ENCODE data around the gene TMEM129.

The TMEM129 gene

GRCh38 chr4:1726146-1726934, 5.2 kb upstream of the TMEM129 start:
- FAIRE-seq: peak; percentile 92
- no peak for TF ChIP-seq POLR2A (IDR thresholded peaks at IDR 0.05; ENCODE audit: low read depth, low read length)
- no peak for TF ChIP-seq POLR2AphosphoS5 (IDR thresholded peaks at IDR 0.05; ENCODE audit: low read depth, low read length)
- TF ChIP-seq TAF1 (IDR thresholded peaks at IDR 0.05; ENCODE audit: borderline replicate concordance, low read depth, low read length): no peak
- DNase-seq (ENCODE audit: insufficient read length): peak; percentile 74

- DNase-seq (ENCODE audit: insufficient read length): no peak
- TF ChIP-seq POLR2AphosphoS5 (IDR thresholded peaks at IDR 0.05; ENCODE audit: low read depth, low read length): no peak
- no peak for TF ChIP-seq POLR2A (IDR thresholded peaks at IDR 0.05; ENCODE audit: low read depth, low read length)
- no peak for TF ChIP-seq TAF1 (IDR thresholded peaks at IDR 0.05; ENCODE audit: borderline replicate concordance, low read depth, low read length)
- FAIRE-seq: no peak
These were observed 4.4 kb upstream of the TMEM129 start for GRCh38 chr4:1725521-1725920.

- no peak; the same call in 1 of the 2 replicates for TF ChIP-seq POLR2AphosphoS5 (IDR thresholded peaks at IDR 0.05; ENCODE audit: low read depth, low read length)
- TF ChIP-seq TAF1 (IDR thresholded peaks at IDR 0.05; ENCODE audit: borderline replicate concordance, low read depth, low read length): no peak; the same call in 1 of the 2 replicates
- DNase-seq (ENCODE audit: insufficient read length) (no peak), FAIRE-seq (peak; percentile 73)
These were observed 2.1 kb upstream of the TMEM129 start for GRCh38 chr4:1723131-1723801.

- TF ChIP-seq TAF1 (IDR thresholded peaks at IDR 0.05; ENCODE audit: borderline replicate concordance, low read depth, low read length) (no peak), POLR2AphosphoS5 (IDR thresholded peaks at IDR 0.05; ENCODE audit: low read depth, low read length) (no peak), POLR2A (IDR thresholded peaks at IDR 0.05; ENCODE audit: low read depth, low read length) (no peak)
- DNase-seq (ENCODE audit: insufficient read length): no peak
- FAIRE-seq: peak; percentile 77
These were observed 1.5 kb upstream of the TMEM129 start for GRCh38 chr4:1722551-1723118.

GRCh38 chr4:1721666-1722550, 785 bp upstream of the TMEM129 start:
- TF ChIP-seq POLR2AphosphoS5 (IDR thresholded peaks at IDR 0.05; ENCODE audit: low read depth, low read length): no peak
- TF ChIP-seq POLR2A (IDR thresholded peaks at IDR 0.05; ENCODE audit: low read depth, low read length): no peak
- TF ChIP-seq TAF1 (IDR thresholded peaks at IDR 0.05; ENCODE audit: borderline replicate concordance, low read depth, low read length): no peak
- DNase-seq (ENCODE audit: insufficient read length) (no peak), FAIRE-seq (peak; percentile 14)

GRCh38 chr4:1720163-1720983, 750 bp downstream of the TMEM129 start:
- DNase-seq (ENCODE audit: insufficient read length) (no peak), FAIRE-seq (peak; percentile 79)
- TF ChIP-seq TAF1 (IDR thresholded peaks at IDR 0.05; ENCODE audit: borderline replicate concordance, low read depth, low read length) (no peak), POLR2AphosphoS5 (IDR thresholded peaks at IDR 0.05; ENCODE audit: low read depth, low read length) (peak; percentile 67; the same call in 1 of the 2 replicates)

GRCh38 chr4:1718095-1718850, 2.9 kb downstream of the TMEM129 start:
- FAIRE-seq: no peak
- peak; percentile 24; the same call in 1 of the 2 replicates for TF ChIP-seq POLR2AphosphoS5 (IDR thresholded peaks at IDR 0.05; ENCODE audit: low read depth, low read length)
- no peak for TF ChIP-seq POLR2A (IDR thresholded peaks at IDR 0.05; ENCODE audit: low read depth, low read length)
- no peak for TF ChIP-seq TAF1 (IDR thresholded peaks at IDR 0.05; ENCODE audit: borderline replicate concordance, low read depth, low read length)
- no peak for DNase-seq (ENCODE audit: insufficient read length)

GRCh38 chr4:1717129-1718094, 3.7 kb downstream of the TMEM129 start:
- FAIRE-seq (no peak), DNase-seq (ENCODE audit: insufficient read length) (no peak)
- TF ChIP-seq TAF1 (IDR thresholded peaks at IDR 0.05; ENCODE audit: borderline replicate concordance, low read depth, low read length): no peak
- TF ChIP-seq POLR2A (IDR thresholded peaks at IDR 0.05; ENCODE audit: low read depth, low read length): peak; percentile 32; the same call in 1 of the 2 replicates

All from GM12892 (cell line).